GM21447 (cell line): ENCODE data around the gene CD8A.
A peak's percentile ranks its signal among the peaks of the same experiment; 100 is the strongest.

ENCODE experiments used
- ATAC-seq: cut with Tn5 transposase; IDR thresholded peaks from one replicate; pipeline ENCODE4 v1.9.1; 2021; ENCODE audit not compliant: unreplicated experiment

CD8A gene

DNA sequence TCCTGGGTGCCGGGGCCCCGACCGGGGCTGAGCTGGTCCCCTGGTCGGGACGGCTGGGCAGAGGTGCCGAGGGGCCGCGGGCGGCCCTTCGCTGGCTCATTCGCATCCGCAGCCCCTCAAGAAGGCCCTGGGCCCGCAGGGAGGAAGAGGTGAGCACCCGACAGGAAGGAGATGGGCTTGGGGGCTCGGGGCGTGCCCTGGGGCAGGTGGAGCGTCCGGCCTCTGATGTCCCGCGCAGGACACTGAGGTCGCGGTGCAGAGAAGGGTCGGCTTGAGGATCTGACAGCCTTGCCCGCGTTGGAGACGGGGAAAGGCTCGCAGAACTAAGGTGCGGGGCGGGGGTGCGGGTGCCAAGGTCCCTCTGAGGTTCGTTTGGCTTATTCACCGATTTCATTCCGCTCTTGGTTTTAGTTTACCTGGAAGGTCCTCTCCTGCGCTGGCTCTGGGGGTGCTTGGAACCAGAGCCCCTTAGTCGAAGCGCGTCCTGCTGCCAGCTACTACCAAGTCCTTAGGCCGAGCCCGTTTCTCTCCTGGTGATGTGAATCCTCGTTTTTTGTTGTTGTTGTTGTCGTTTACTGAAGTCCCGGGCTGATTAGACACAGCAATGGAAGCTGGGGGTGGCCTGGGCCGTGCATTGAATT is 18.9 kb upstream of the CD8A start:
- no peak for ATAC-seq

GRCh38 chr2:86808315-86809161 is 17.8 kb upstream of the CD8A start:
- ATAC-seq, result peak; percentile 93

DNA sequence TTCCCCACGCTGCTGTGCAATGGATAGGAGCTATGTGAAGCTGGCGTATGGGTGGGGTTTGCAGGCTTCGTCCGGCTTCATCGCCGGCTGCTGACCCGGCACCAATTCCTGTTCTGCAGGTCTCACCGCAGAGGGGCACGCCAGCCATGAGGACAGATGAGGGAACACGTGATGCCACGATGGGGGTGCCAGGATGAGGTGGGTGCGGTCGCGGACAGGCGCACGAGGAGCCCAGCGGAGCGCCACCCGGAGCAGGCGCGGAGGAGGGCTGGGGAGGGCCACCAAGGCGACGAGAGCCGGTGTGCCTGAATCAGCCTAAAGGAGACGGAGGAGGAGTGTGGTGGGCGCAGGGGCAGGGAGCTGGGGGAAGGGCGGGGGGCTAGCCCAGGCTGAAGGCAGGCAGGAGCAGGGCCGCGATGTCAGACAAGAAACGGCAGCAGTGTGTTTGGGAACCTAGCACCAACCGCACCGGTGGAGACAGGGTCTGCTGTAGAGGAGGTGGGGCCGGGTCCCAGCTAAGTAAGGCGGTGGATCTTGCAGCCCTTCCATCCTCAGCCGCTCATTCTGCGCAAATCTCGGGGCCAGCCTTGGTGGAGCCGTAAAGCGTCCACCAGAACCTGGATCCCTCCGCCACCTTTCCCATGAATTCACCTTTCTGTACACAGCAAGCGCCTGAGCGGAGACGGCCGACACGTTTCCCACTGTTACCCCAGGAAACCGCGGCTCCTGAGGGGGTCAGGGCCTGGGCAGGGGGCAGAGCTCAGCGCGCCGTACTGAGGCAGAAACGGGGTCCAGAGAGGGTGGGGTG is 17.0 kb upstream of the CD8A start:
- peak; percentile 36 for ATAC-seq

- no peak for ATAC-seq
Observed at GRCh38 chr2:86807133-86807467, 16.4 kb upstream of the CD8A start.

DNA sequence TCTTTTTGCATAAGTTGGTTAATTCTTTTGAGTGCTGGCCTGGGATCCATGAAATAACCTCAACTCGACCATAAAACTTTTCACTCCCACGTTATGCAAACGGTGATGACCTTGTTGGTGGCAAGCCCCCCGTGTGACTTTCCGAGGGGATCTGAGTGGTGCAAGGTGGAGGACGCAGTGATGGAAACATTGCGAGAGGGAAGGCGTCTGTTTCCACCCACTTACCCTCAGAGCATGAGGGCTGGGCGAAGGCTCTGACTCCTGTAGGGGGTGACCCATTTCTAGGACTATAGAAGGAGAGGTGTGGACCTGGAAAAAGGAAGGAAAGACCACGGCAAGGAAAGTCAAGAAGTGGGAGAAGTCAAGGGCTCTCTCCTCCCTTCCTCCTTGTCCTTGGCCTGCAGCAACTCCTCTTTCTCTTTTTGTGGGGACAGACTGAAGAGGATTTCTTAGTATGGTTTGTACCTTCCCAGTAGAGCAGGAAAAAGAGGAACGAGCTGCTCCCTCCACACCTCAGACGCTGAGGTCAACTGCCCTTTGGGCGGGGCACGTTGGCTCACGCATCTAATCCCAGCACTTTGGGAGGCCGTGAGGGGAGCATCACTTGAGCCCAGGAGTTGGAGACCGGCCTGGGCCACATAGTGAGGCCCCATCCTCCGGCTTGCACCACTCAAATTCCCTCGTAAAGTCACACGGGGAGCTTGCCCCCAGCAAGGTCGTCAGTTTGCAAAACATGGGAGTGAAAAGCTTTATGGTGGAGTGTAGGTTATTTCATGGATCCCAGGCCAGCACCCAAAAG is 15.5 kb upstream of the CD8A start:
- ATAC-seq, result no peak

DNA sequence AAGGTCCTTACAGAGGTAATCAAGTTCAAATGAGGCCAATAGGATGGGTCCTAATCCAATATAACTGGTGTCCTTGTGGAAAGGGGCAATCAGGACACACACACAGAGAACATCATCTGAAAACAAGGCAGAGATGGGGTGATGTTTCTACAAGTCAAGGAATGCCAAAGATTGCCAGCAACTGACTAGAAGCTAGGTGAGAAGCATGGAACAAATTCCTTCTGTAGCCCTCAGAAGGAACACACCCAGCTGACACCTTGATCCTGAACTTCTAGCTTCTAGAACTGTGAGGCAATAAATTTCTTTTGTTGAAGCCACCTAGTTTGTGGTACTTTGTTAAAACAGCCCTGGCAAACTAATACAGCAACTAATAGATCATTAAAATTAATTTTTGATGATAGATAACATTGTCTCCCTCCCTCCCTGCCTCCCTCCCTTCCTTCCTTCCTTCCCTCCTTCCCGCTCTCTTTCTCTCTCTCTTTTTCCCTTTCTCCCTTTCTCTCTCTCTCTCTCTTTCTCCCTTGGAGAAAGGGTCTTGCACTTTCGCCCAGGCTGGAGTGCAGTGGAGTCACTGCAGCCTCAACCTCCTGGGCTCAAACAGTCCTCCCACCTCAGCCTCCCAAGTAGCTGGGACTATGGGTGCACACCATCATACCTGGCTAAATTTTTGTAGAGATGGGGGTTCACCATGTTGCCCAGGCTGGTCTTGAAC is 10.3 kb upstream of the CD8A start:
- ATAC-seq, result no peak

- no peak for ATAC-seq
Observed at GRCh38 chr2:86794861-86795260, 4.1 kb upstream of the CD8A start.

- ATAC-seq, result no peak
Observed at GRCh38 chr2:86793752-86794151, 3.0 kb upstream of the CD8A start.

GRCh38 chr2:86791573-86791972 is 860 bp upstream of the CD8A start:
- ATAC-seq, result no peak

DNA sequence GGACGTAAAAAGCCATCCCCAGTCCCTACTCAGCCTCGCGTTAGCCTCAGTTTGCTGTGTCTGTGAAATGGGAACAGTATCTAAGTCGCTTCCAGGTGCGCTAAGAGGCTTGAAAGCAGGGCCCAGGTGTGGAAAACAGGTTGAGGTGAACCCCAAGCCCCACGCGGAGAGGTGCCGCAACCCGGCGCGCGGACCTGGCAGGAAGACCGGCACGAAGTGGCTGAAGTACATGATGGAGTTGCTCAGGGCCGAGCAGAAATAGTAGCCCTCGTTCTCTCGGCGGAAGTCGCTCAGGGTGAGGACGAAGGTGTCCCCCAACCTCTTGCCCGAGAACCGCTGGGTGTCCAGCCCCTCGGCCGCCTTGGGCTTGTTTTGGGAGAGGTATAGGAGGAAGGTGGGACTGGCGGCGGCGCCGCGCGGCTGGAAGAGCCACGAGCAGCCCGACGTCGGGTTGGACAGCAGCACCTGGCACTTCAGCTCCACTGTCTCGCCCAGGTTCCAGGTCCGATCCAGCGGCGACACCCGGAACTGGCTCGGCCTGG is 508 bp downstream of the CD8A start:
- ATAC-seq, result no peak

DNA sequence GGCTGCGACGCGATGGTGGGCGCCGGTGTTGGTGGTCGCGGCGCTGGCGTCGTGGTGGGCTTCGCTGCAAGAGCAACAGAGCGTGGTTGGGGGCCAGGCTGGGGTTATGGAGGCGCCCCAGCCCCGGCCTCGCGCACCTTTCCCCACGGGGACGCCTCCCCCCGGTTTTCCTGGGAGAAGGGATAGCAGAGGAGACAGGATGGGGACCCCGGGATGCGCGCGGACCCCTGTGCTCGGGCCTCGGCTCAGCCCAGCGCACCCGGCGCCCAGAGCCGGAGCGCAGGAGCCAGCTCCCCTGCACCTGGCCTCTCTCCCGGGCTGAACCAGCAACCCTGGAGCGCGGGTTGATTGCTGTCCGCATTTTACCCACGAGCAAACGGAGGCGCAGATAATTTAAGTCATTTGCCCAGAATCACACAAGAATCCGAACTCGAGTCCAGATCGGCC is 1.0 kb downstream of the CD8A start:
- no peak for ATAC-seq

DNA sequence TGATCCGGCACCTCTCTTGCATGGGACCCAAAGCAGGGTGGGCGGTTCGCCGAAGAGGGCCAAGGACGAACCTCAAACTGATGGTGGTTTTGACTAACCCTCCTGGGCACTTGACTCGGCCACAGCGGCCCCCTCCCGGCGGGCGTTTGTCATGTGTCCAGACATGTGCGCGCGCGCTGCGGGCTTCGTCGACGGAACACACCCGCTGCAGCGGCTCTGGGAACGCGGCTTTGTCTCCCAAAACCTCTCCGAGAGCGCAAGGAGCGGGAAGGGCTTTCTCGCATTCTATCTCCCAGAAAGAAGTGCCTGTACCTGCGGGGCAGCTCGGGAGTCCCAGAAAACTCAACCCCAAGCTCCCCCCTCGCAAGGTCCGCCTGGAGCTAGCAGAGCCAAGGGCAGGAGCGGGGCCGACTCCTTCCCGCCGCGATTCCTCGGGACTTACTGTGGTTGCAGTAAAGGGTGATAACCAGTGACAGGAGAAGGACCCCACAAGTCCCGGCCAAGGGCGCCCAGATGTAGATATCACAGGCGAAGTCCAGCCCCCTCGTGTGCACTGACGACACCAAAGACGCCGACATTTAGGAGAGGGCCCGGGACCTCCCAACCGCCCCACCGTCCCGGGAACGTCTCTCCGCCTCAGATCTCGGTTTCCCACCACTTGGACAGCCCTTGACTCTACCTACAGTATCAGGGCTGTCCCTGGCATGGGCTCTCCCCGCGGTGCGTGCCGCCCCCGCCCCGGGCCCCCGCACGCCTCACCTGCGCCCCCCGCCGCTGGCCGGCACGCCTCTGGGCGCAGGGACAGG is 1.6 kb downstream of the CD8A start:
- no peak for ATAC-seq

DNA sequence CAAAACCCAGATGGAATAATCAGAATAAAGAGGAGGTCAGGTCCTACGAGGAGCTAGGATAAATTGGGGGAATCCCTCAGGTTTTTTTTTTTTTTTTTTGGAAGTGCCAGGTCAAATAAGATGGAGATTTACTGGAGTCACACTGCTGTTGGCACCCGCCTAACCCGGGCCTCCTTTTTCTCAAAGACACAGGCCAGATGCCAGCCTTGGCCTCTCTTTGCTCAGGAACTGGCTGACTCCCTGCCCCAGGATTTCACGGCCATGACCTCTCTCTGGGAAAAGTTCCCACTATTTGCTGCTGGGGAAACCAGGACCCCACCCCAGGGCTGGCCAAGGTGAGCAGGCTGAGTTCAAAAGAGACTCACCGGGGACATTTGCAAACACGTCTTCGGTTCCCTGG is 2.5 kb downstream of the CD8A start:
- no peak for ATAC-seq

- no peak for ATAC-seq
Observed at GRCh38 chr2:86787736-86788135, 3.0 kb downstream of the CD8A start.

GRCh38 chr2:86786001-86786536 is 4.6 kb downstream of the CD8A start:
- ATAC-seq, result no peak

DNA sequence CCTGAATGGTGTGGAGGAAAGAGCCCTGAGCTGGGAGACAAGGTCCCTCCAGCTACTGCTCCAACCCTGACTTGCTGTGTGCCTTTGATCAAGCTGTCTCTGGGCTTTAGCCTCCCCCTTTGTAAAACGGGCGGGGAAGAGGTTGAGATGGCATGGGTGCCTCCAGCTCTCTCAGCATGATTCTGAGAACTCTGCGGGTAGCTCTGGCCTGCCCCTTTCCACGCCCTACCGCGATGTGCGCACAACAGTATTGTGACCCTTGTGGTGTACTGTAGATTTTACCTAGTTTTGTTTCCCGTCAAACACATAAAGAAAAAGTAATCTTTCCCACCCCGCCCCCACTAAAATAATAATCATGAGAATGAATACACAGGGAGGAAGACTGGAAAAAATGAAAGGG is 5.3 kb downstream of the CD8A start:
- no peak for ATAC-seq

DNA sequence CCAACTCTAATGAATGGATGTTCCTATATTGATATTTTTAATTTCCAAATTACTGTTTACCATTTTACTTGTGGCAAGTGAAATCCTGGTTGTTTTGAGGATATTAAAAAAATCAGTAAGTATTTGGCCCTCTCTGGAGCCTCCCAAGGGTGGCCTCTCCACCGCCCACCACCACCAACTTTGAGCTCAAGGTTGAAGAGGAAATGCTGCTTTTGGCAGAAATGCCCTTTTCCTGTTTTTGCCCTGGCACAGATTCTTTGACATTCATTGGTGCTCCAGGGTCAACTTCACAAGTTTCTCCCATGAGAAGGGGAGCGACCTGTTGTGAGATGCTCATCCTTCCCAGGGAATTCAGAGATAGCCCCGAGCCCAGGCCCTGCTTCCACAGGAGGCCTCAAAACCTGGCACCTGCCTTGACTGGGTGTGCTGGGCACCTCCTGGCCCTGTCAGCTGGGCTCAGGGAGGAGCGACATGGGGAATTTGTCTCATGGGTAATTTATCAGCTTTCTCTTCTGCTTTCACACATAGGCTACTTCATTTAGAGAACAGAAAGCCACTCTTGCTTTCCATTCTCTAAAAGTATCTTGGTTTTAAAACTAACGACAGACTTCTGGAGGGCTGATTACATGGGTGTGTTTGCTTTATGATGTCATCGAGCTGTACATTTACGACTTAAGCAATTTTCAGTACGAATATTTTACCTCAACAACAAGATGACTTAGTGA is 6.9 kb downstream of the CD8A start:
- ATAC-seq, result peak; percentile 93

DNA sequence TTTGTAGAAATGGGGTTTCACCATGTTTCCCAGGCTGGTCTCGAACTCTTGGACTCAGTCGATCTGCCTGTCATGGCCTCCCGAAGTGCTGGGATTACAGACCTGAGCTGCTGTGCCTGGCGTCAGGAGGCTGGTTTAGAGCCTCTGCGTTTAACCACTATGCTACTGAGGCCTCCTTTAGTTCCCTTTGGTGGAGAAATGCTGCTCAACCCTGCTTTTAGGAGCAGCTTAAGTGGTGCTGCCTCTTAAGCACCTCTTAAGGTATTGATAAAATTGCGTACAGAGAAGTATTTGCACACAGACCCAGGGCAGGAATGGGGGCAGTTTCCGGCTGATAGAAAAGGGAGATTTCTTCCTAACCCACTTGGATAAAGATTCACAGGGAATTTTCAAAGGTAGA is 8.0 kb downstream of the CD8A start:
- no peak for ATAC-seq
